MM.1S (cell line): ENCODE data around the gene DEPP1.

ENCODE experiments used
- DNase-seq: peaks from one replicate; pipeline ENCODE4 v3.0.0-alpha.2; 2015
- H2AFZ ChIP-seq: fragments of 300-600 bp; sonication (generic); 2 replicates; pipeline ENCODE4 v1.6.0; 2016; ENCODE audit warnings: antibody characterized with exemption, low read length
- H3F3A ChIP-seq: fragments of 300-600 bp; sonication (generic); 2 replicates; pipeline ENCODE4 v1.6.1; 2016; ENCODE audit warnings: mild to moderate bottlenecking, antibody characterized with exemption, low read length, moderate library complexity, mixed read lengths; ENCODE audit not compliant: insufficient read depth
- H3K27ac ChIP-seq: fragments of 300-600 bp; sonication (generic); 2 replicates; pipeline ENCODE4 v1.5.1; 2016; ENCODE audit warnings: mild to moderate bottlenecking, low read length
- H3K27me3 ChIP-seq: fragments of 300-600 bp; sonication (generic); replicated peaks from 2 replicates; pipeline ENCODE4 v1.6.0; 2016; ENCODE audit warnings: low read length; ENCODE audit not compliant: insufficient read depth
- H3K36me3 ChIP-seq: fragments of 300-600 bp; sonication (generic); replicated peaks from 2 replicates; pipeline ENCODE4 v1.6.1; 2016; ENCODE audit warnings: mild to moderate bottlenecking, low read length, mixed read lengths; ENCODE audit not compliant: insufficient read depth
- H3K4me1 ChIP-seq: fragments of 300-600 bp; sonication (generic); 2 replicates; pipeline ENCODE4 v1.6.1; 2016; ENCODE audit warnings: low read length, mixed read lengths
- H3K4me2 ChIP-seq: fragments of 300-600 bp; sonication (generic); 2 replicates; pipeline ENCODE4 v1.6.0; 2016; ENCODE audit warnings: low read depth, low read length
- H3K4me3 ChIP-seq: fragments of 300-600 bp; sonication (generic); 2 replicates; pipeline ENCODE4 v1.5.1; 2016; ENCODE audit warnings: low read length, mixed read lengths
- H3K79me2 ChIP-seq: fragments of 300-600 bp; sonication (generic); 2 replicates; pipeline ENCODE4 v1.6.1; 2016; ENCODE audit warnings: mixed run types, low read length, mixed read lengths
- H3K9ac ChIP-seq: fragments of 300-600 bp; sonication (generic); 2 replicates; pipeline ENCODE4 v1.6.1; 2016; ENCODE audit warnings: low read length, mixed read lengths
- H3K9me2 ChIP-seq: fragments of 300-600 bp; sonication (generic); replicated peaks from 2 replicates; pipeline ENCODE4 v1.6.1; 2016; ENCODE audit warnings: mild to moderate bottlenecking, low read length, mixed read lengths; ENCODE audit not compliant: insufficient read depth
- H3K9me3 ChIP-seq: fragments of 300-600 bp; sonication (generic); replicated peaks from 2 replicates; pipeline ENCODE4 v1.6.1; 2016; ENCODE audit warnings: mild to moderate bottlenecking, low read length, mixed read lengths; ENCODE audit not compliant: insufficient read depth
- H4K20me1 ChIP-seq: fragments of 300-600 bp; sonication (generic); 2 replicates; pipeline ENCODE4 v1.6.1; 2016; ENCODE audit warnings: mild to moderate bottlenecking, low read length, moderate library complexity, mixed read lengths; ENCODE audit not compliant: insufficient read depth
- CTCF ChIP-seq: fragments of 300-600 bp; sonication (generic); IDR thresholded peaks from 2 replicates; pipeline ENCODE4 v1.5.1; 2016; ENCODE audit warnings: antibody characterized with exemption, low read length, mixed read lengths
- EZH2 ChIP-seq: fragments of 300-600 bp; sonication (generic); optimal IDR thresholded peaks from 2 replicates; pipeline ENCODE3; 2017; ENCODE audit warnings: low read depth, mild to moderate bottlenecking, antibody characterized with exemption, low read length, mixed read lengths
- EZH2phosphoT487 ChIP-seq: fragments of 300-600 bp; sonication (generic); IDR thresholded peaks from 2 replicates; pipeline ENCODE4 v1.6.1; 2018; ENCODE audit warnings: antibody characterized with exemption, low read length

The DEPP1 gene

GRCh38 chr10:44949915-44950314 is 28.7 kb downstream of the DEPP1 start:
- TF ChIP-seq EZH2phosphoT487 (no peak), CTCF (no peak), EZH2 (no peak)

GRCh38 chr10:44949127-44949802 is 29.3 kb downstream of the DEPP1 start:
- H3K36me3 ChIP-seq = no peaks in the 10 kb centered on the region
- H3K4me1 ChIP-seq = 0 out of 2 replicates have a peak, but pooled peaks cover 3% of the 10 kb centered on the region
- no peak overlapping the region for H2AFZ ChIP-seq
- H3K4me2 ChIP-seq = no peak overlapping the region
- no peak overlapping the region for H3K9ac ChIP-seq
- no peaks in the 10 kb centered on the region for H3K9me2 ChIP-seq
- peaks cover 5% of the 10 kb centered on the region for H3F3A ChIP-seq
- no peak overlapping the region for H3K4me3 ChIP-seq
- H4K20me1 ChIP-seq = no peaks in the 10 kb centered on the region
- H3K27ac ChIP-seq = no peak overlapping the region
- no peaks in the 10 kb centered on the region for H3K27me3 ChIP-seq
- no peaks in the 10 kb centered on the region for H3K79me2 ChIP-seq
- H3K9me3 ChIP-seq = no peaks in the 10 kb centered on the region
- no peak for DNase-seq
- no peak for TF ChIP-seq EZH2
- TF ChIP-seq EZH2phosphoT487 = no peak
- no peak for TF ChIP-seq CTCF

More at GRCh38 chr10:44949915-44950314, 28.7 kb downstream of the DEPP1 start:
- H3K27me3 ChIP-seq = no peaks in the 10 kb centered on the region
- no peaks in the 10 kb centered on the region for H4K20me1 ChIP-seq
- no peak overlapping the region for H3K4me2 ChIP-seq
- H3K9me3 ChIP-seq = no peaks in the 10 kb centered on the region
- H3K4me1 ChIP-seq = no peaks in the 10 kb centered on the region
- H3K9ac ChIP-seq = no peak overlapping the region
- H2AFZ ChIP-seq = no peak overlapping the region
- H3K36me3 ChIP-seq = no peaks in the 10 kb centered on the region
- no peak overlapping the region for H3K27ac ChIP-seq
- no peak for DNase-seq
- H3K4me3 ChIP-seq = no peak overlapping the region
- no peaks in the 10 kb centered on the region for H3K79me2 ChIP-seq
- H3F3A ChIP-seq = no peaks in the 10 kb centered on the region; the same call in 1 of the 2 replicates
- no peaks in the 10 kb centered on the region for H3K9me2 ChIP-seq

- H3K9ac ChIP-seq = no peak overlapping the region
These were observed 30.0 kb downstream of the DEPP1 start for GRCh38 chr10:44948642-44949041.

More at GRCh38 chr10:44948642-44949041, 30.0 kb downstream of the DEPP1 start:
- H3K4me1 ChIP-seq = 0 out of 2 replicates have a peak, but pooled peaks cover 5% of the 10 kb centered on the region
- no peaks in the 10 kb centered on the region for H3K27me3 ChIP-seq
- H3K4me2 ChIP-seq = no peak overlapping the region
- H2AFZ ChIP-seq = no peak overlapping the region
- H3K9me2 ChIP-seq = no peaks in the 10 kb centered on the region
- no peaks in the 10 kb centered on the region for H3K79me2 ChIP-seq
- peaks cover 9% of the 10 kb centered on the region for H3F3A ChIP-seq
- H3K4me3 ChIP-seq = no peak overlapping the region
- DNase-seq = no peak
- no peaks in the 10 kb centered on the region for H3K9me3 ChIP-seq
- no peaks in the 10 kb centered on the region for H3K36me3 ChIP-seq
- TF ChIP-seq CTCF (no peak), EZH2phosphoT487 (no peak), EZH2 (no peak)
- H4K20me1 ChIP-seq = no peaks in the 10 kb centered on the region
- H3K27ac ChIP-seq = no peak overlapping the region
